ENCODE measurements around the gene PROP1.
"Not testable (repeated sequence)": the region's sequence is repeated elsewhere in the genome, so short reads cannot be mapped to it uniquely, and the experiment has no call there.

PROP1 gene

GRCh38 chr5:177982072-177982727, 13.8 kb downstream of the PROP1 start:
- DNase-seq (peak; percentile 61), ATAC-seq (peak; percentile 56)

GRCh38 chr5:177981296-177982071, 14.6 kb downstream of the PROP1 start:
- no peak for DNase-seq
- peak; percentile 14 for ATAC-seq

- DNase-seq (no peak), ATAC-seq (no peak)
These were observed 15.3 kb downstream of the PROP1 start for GRCh38 chr5:177980743-177981151.

- ATAC-seq, DNase-seq: not testable (repeated sequence)
These were observed 18.4 kb downstream of the PROP1 start for GRCh38 chr5:177977600-177977999.

GRCh38 chr5:177973066-177973635, 22.9 kb downstream of the PROP1 start:
- ATAC-seq, result no peak
- no peak for DNase-seq

GRCh38 chr5:177972613-177973012, 23.4 kb downstream of the PROP1 start:
- no peak for ATAC-seq
- DNase-seq, result no peak

GRCh38 chr5:177972014-177972413, 24.0 kb downstream of the PROP1 start:
- DNase-seq, ATAC-seq: not testable (repeated sequence)

GRCh38 chr5:177968661-177969211, 27.3 kb downstream of the PROP1 start:
- DNase-seq (no peak), ATAC-seq (no peak)

- DNase-seq (no peak), ATAC-seq (no peak)
These were observed 28.7 kb downstream of the PROP1 start for GRCh38 chr5:177967221-177967887.

- DNase-seq, result no peak
- ATAC-seq, result no peak
These were observed 29.2 kb downstream of the PROP1 start for GRCh38 chr5:177966839-177967166.

- DNase-seq (no peak), ATAC-seq (no peak)
These were observed 29.8 kb downstream of the PROP1 start for GRCh38 chr5:177966009-177966838.

- ATAC-seq (no peak), DNase-seq (no peak)
These were observed 31.6 kb downstream of the PROP1 start for GRCh38 chr5:177964471-177964870.

GRCh38 chr5:177963966-177964365, 32.1 kb downstream of the PROP1 start:
- ATAC-seq, result no peak
- DNase-seq, result no peak

GRCh38 chr5:177959315-177959714, 36.7 kb downstream of the PROP1 start:
- DNase-seq (no peak), ATAC-seq (no peak)

GRCh38 chr5:177958696-177959095, 37.3 kb downstream of the PROP1 start:
- DNase-seq (no peak), ATAC-seq (no peak)

GRCh38 chr5:177957241-177957640, 38.8 kb downstream of the PROP1 start:
- DNase-seq (no peak), ATAC-seq (no peak)

- DNase-seq, ATAC-seq: not testable (repeated sequence)
These were observed 42.9 kb downstream of the PROP1 start for GRCh38 chr5:177953101-177953500.

- ATAC-seq, result not testable (repeated sequence)
These were observed 46.4 kb downstream of the PROP1 start for GRCh38 chr5:177949656-177950055.

GRCh38 chr5:177949065-177949464, 47.0 kb downstream of the PROP1 start:
- not testable (repeated sequence) for DNase-seq, ATAC-seq

More at GRCh38 chr5:177949656-177950055, 46.4 kb downstream of the PROP1 start:
- DNase-seq, result not testable (repeated sequence)

- not testable (repeated sequence) for DNase-seq, ATAC-seq
These were observed 48.1 kb downstream of the PROP1 start for GRCh38 chr5:177947912-177948311.

- peak; percentile 51 for DNase-seq
- peak; percentile 58 for ATAC-seq
These were observed 50.3 kb downstream of the PROP1 start for GRCh38 chr5:177945601-177946283.
